ENCODE measurements around the gene RSU1. TPM values are rescaled to one million over a fixed set of nuclear protein-coding genes. Genes with fewer than 3 reads are reported as not detected.

The RSU1 gene
- total and polyA plus RNA-seq, 2 of the 13 experiments (the other 11 are each of a cell fraction or from before 2014, with no cell fraction given) = 32.3 to 35.1 TPM

DNA sequence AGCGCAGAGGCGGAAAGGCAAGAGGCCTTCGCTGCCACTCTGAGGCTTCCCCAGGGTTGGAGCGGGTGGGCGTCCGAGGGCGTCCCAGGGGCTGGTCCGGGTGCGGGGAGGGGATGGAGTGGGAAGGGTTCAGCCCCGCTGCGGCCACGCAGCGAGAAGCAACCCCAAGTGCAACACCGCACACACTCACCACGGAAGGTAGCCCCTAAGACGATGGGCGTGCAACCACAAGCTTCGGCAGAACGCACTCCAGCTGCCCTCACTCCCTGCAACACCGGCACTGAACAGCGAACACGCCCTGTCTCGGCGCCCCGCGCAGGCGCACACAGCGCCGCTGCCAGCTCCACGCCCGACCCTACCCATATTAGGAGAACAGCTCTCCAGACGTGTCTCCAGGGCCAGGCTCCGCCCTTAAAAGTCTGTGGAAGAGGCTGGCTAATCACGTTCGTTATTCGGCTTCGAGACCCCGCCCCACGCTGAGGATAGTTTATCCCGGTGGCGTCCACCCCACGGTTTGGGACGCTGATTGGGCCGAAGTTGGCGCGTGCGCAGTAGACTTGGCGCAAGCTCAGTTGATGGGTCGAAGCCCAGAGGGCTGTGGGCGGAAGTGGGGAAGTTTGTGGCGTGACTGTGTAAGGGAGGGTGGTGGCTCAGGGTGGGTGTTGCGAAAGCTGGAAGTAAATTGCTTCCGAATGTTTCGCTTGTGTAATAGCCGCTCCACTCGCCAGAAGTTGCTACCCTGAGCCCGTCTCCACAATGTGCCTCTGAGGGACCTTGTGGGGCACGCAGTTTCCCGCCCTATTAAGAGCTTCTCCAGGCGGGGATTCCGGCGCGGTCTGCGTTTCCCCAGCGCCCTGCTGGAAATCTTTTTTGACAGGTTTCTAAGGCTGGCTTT is at the start of gene RSU1 (continued):
- TF ChIP-seq KAT2B (IDR thresholded peaks at IDR 0.05; ENCODE audit: borderline replicate concordance, low read depth, low read length) (no peak), ZNF33A (CRISPR knock-in tag; IDR thresholded peaks at IDR 0.05; ENCODE audit: borderline replicate concordance) (no peak), HNRNPK (IDR thresholded peaks at IDR 0.05; ENCODE audit: low read depth, low read length, poor library complexity, severe bottlenecking) (peak; percentile 35), ZNF225 (CRISPR knock-in tag; IDR thresholded peaks at IDR 0.05) (0 out of 2 replicates have a peak, but pooled peaks have one; percentile 56), NFKB2 (CRISPR knock-in tag; IDR thresholded peaks at IDR 0.05; ENCODE audit: borderline replicate concordance) (peak; percentile 60; the same call in 1 of the 2 replicates), ZNF543 (CRISPR knock-in tag; IDR thresholded peaks at IDR 0.05) (0 out of 2 replicates have a peak, but pooled peaks have one; percentile 56), ZNF660 (CRISPR knock-in tag; IDR thresholded peaks at IDR 0.05; ENCODE audit: borderline replicate concordance, low read depth) (0 out of 2 replicates have a peak, but pooled peaks have one; percentile 40), ZSCAN31 (CRISPR knock-in tag; IDR thresholded peaks at IDR 0.05; ENCODE audit: low read depth) (0 out of 2 replicates have a peak, but pooled peaks have one; percentile 5), CREB1 (IDR thresholded peaks at IDR 0.05) (0 out of 2 replicates have a peak, but pooled peaks have one; percentile 33), CREB1 (CRISPR knock-in tag; IDR thresholded peaks at IDR 0.05) (peak; percentile 61), PPARG (CRISPR knock-in tag; conservative IDR thresholded peaks at IDR 0.05) (0 out of 2 replicates have a peak, but pooled peaks have one; percentile 13), ZNF44 (CRISPR knock-in tag; IDR thresholded peaks at IDR 0.05) (peak; percentile 33; the same call in 1 of the 2 replicates)
- TF ChIP-seq, protein P1, sequence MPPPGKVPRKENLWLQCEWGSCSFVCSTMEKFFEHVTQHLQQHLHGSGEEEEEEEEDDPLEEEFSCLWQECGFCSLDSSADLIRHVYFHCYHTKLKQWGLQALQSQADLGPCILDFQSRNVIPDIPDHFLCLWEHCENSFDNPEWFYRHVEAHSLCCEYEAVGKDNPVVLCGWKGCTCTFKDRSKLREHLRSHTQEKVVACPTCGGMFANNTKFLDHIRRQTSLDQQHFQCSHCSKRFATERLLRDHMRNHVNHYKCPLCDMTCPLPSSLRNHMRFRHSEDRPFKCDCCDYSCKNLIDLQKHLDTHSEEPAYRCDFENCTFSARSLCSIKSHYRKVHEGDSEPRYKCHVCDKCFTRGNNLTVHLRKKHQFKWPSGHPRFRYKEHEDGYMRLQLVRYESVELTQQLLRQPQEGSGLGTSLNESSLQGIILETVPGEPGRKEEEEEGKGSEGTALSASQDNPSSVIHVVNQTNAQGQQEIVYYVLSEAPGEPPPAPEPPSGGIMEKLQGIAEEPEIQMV (CRISPR knock-in tag; IDR thresholded peaks at IDR 0.05; ENCODE audit: low read depth) = peak; percentile 72; the same call in 1 of the 2 replicates
- TF ChIP-seq, protein P2, sequence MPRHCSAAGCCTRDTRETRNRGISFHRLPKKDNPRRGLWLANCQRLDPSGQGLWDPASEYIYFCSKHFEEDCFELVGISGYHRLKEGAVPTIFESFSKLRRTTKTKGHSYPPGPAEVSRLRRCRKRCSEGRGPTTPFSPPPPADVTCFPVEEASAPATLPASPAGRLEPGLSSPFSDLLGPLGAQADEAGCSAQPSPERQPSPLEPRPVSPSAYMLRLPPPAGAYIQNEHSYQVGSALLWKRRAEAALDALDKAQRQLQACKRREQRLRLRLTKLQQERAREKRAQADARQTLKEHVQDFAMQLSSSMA (CRISPR knock-in tag; IDR thresholded peaks at IDR 0.05) = peak; percentile 25; the same call in 1 of the 2 replicates
- TF ChIP-seq, protein P3, sequence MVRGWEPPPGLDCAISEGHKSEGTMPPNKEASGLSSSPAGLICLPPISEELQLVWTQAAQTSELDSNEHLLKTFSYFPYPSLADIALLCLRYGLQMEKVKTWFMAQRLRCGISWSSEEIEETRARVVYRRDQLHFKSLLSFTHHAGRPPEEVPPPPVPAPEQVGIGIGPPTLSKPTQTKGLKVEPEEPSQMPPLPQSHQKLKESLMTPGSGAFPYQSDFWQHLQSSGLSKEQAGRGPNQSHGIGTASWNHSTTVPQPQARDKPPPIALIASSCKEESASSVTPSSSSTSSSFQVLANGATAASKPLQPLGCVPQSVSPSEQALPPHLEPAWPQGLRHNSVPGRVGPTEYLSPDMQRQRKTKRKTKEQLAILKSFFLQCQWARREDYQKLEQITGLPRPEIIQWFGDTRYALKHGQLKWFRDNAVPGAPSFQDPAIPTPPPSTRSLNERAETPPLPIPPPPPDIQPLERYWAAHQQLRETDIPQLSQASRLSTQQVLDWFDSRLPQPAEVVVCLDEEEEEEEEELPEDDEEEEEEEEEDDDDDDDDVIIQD (CRISPR knock-in tag; IDR thresholded peaks at IDR 0.05; ENCODE audit: low read depth) = peak; percentile 89; the same call in 1 of the 2 replicates
- TF ChIP-seq, protein P4, sequence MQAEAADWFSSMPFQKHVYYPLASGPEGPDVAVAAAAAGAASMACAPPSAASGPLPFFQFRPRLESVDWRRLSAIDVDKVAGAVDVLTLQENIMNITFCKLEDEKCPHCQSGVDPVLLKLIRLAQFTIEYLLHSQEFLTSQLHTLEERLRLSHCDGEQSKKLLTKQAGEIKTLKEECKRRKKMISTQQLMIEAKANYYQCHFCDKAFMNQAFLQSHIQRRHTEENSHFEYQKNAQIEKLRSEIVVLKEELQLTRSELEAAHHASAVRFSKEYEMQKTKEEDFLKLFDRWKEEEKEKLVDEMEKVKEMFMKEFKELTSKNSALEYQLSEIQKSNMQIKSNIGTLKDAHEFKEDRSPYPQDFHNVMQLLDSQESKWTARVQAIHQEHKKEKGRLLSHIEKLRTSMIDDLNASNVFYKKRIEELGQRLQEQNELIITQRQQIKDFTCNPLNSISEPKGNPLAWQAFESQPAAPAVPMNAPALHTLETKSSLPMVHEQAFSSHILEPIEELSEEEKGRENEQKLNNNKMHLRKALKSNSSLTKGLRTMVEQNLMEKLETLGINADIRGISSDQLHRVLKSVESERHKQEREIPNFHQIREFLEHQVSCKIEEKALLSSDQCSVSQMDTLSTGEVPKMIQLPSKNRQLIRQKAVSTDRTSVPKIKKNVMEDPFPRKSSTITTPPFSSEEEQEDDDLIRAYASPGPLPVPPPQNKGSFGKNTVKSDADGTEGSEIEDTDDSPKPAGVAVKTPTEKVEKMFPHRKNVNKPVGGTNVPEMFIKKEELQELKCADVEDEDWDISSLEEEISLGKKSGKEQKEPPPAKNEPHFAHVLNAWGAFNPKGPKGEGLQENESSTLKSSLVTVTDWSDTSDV (CRISPR knock-in tag; IDR thresholded peaks at IDR 0.05) = no peak
- TF ChIP-seq, protein P5, sequence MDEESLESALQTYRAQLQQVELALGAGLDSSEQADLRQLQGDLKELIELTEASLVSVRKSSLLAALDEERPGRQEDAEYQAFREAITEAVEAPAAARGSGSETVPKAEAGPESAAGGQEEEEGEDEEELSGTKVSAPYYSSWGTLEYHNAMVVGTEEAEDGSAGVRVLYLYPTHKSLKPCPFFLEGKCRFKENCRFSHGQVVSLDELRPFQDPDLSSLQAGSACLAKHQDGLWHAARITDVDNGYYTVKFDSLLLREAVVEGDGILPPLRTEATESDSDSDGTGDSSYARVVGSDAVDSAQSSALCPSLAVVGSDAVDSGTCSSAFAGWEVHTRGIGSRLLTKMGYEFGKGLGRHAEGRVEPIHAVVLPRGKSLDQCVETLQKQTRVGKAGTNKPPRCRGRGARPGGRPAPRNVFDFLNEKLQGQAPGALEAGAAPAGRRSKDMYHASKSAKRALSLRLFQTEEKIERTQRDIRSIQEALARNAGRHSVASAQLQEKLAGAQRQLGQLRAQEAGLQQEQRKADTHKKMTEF (CRISPR knock-in tag; IDR thresholded peaks at IDR 0.05) = peak; percentile 76

Data from HepG2 (cell line).